GM19043 (cell line): Measurements from ENCODE around the gene TLE5.

Source experiments
- ATAC-seq: cut with Tn5 transposase; IDR thresholded peaks from one replicate; pipeline ENCODE4 v1.9.1; 2021; ENCODE audit warnings: low read depth; ENCODE audit not compliant: unreplicated experiment

Gene TLE5

DNA sequence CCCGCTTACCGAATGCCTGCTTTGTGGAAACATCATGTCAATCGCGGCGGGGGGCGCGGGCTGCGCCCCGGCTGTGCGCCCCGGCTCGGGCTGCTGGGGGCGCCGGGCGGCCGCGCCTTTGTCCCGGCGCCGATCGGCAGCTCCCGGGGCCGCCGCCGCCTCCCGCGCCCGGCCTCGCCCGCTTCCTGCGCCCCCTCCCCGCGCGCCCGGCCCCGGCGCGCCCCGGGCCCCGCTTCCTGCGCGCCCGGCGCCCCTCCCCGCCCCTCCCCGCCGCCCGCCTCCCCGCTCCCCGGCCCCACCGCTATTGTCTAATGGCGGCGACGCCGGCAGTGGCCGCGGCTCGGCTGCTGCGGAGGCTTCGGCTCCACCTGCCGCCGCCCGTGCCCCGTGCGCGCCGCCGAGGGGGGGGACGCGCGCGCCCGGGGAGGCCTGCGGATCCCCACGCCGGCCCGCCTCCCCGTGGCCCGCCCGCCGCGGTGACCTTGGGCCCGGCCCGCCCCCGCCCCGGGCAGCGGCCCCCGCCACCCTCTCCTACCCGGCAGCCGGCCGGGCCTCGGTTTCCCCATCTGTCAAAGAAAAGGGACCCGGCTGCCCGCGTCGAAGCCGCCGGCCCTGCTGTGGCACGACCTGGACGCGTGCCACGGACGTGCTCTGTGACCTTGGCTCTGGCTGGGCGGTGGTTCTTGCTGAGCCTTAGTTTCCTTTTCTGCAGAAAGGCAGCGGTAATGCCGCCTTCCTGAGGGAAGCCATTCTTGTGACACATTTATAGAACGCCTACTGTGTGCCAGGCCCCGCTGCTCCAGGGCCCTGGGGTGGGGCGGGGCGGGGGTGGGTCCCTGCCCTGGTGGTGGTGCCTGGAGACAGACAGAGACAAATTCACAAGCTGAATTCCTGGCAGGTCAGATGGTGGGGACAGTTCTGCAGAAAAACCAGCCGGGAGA, at the start of gene TLE5:
Gene TLE5 (minus strand): TSS at position 331 of the 941 bp plus-strand sequence. CDS start 295 bp downstream, at position 36.
- no peak for ATAC-seq

GRCh38 chr19:3111586-3112247, 49.4 kb upstream of the TLE5 start:
- ATAC-seq: no peak

DNA sequence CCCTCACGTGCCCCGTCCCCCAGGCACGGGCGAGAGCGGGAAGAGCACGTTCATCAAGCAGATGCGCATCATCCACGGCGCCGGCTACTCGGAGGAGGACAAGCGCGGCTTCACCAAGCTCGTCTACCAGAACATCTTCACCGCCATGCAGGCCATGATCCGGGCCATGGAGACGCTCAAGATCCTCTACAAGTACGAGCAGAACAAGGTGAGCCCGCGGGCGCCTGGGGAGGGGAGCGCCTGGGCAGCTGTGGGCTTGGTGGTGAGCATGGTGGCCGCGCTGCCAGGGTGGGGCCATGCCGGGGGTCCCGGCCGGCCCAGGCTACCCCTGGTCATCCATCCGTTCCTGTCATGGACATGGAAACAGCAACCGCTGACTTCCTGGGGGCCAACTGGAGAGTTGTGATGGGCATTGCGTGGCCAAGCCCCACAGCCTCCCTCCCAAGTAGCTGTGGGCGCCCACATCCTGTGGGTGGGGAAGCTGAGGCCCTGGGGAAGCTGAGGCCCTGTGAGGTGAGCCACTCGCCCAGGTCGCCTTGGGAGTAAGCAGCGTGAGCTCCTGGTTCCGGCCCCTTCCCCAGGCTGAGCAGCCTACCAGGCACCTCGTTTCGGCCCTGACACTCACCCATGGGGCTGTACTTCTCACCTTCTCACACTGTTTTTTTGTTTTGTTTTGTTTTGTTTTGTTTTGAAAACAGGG, 48.0 kb upstream of the TLE5 start:
- no peak for ATAC-seq

DNA sequence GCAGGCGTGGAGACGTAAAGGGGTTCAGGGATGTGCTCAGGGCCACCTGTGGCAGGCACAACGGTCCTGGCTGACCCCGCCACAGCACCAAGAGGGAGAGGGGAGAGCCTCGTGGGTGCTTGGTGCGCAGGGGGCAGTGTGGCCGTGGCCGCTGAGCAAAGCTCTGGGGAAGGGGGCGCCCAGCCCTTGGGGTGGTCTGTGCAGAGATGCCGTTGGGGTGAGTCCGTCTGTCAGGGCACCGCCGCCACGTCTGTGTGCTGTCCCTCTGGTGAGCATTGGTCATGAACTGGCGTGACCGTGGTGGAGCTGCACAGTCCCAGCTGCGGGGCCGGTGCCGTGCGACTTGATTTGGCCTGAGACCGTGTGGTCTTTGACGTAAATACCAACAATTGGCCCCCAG, 47.2 kb upstream of the TLE5 start:
- ATAC-seq: no peak

DNA sequence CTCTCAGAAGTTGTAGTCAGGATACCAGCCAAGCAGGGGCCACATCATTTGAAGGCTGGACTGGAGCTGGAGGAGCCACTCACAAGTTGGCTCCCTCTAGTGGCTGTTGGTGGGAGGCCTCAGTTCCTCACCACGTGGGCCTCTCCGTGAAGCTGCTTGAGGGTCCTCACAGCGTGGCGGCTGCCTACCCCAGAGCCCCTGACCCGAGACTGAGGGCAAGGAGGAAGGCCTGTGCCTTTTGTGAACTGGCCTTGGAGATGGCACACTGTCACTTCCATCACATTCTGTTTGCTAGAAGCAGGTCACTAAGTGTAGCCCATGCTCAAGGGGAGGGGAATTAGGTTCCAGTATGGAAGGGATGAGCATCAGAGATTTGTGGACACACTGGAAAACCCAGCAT, 46.5 kb upstream of the TLE5 start:
- no peak for ATAC-seq

GRCh38 chr19:3107658-3108057, 45.4 kb upstream of the TLE5 start:
- ATAC-seq: no peak

DNA sequence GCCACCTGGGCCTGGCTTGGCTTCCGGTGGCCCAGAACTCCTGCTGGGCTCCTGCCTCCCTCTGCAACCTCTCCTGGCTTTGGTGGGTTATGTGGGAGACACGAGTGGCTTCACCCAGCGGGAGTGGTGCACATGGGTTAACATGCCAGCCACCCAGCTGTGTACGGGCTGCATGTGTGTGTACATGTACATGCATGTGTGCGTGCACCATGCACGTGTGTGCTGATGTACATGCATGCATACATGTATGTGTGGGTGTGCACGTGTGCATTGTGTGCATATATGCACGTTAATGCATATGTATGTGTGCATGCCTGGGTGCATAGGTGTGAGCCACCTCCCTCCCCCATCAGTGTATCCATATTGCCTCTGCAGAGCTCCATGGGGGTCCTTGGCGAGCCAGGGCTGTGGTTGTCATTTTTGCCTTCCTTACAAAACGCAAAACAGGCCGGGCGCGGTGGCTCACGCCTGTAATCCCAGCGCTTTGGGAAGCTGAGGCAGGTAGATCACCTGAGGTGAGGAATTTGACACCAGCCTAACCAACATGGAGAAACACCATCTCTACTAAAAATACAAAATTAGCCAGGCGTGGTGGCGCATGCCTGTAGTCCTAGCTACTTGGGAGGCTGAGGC, 44.3 kb upstream of the TLE5 start:
- ATAC-seq: no peak

DNA sequence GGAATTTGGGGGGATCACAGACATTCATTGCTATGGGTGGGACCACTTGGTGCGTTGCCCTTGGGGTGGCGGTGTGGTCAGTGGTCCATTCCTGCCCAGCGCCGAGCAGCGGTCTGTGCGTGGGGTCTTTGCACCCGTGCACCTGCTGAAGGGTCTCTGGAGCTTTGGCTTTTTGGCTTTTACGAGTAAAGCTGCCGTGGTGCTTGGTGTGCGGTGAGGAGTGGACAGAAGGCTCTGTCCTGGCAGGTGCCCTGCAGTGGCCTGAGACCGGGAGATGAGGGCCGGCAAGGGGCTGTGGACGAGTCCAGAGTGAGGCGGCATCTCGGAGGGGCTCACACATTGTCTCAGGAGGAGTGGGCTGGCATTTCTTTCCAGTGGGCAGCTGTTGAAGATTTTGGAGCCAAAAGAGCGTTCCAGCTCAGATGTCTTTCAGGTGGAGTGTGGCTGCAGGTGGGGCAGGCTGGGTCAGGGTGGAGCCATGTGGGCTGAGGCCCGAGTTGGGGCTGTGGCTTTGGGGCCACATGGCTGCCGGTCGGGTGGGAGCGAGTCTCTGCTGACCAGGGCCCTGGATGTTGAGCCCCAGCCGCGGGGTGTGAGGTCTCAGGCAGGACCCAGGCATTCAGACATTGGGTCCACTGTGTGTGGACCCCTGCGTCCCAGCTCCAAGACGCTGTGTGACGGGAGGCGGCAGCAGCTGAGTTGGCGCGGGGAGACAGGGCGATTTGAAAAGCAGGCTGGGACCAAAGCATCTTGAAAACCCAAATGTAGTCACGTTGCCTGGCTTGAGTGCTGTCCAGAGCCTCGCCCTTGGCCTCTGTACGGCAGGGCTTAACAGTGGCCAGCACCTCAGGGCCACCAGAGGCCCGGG, 43.6 kb upstream of the TLE5 start:
- ATAC-seq: no peak

- ATAC-seq: no peak
Measured at GRCh38 chr19:3104708-3104983, 42.4 kb upstream of the TLE5 start.

- ATAC-seq: no peak
Measured at GRCh38 chr19:3102239-3103140, 40.2 kb upstream of the TLE5 start.

- no peak for ATAC-seq
Measured at GRCh38 chr19:3100747-3101730, 38.7 kb upstream of the TLE5 start.

DNA sequence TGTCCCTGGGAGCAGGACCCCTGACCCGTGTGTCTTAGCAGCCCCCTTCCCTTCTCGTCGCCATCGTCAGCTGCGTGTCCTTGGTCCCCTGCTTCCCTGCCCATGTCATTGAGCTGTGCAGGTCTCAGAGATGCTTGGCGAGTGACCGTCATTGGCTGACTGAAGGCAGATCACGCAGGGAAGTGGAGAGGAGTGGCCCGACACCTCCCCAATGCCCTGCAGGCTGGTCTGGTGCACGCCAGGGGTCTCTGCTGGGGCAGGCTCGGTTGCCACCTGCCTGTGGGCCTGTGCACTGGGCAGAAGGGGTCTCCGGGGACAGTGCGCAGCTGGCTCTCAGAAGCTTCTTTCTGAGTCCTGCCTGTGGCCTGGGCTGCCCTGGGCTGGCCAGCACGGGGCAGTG, 38.0 kb upstream of the TLE5 start:
- ATAC-seq: no peak

DNA sequence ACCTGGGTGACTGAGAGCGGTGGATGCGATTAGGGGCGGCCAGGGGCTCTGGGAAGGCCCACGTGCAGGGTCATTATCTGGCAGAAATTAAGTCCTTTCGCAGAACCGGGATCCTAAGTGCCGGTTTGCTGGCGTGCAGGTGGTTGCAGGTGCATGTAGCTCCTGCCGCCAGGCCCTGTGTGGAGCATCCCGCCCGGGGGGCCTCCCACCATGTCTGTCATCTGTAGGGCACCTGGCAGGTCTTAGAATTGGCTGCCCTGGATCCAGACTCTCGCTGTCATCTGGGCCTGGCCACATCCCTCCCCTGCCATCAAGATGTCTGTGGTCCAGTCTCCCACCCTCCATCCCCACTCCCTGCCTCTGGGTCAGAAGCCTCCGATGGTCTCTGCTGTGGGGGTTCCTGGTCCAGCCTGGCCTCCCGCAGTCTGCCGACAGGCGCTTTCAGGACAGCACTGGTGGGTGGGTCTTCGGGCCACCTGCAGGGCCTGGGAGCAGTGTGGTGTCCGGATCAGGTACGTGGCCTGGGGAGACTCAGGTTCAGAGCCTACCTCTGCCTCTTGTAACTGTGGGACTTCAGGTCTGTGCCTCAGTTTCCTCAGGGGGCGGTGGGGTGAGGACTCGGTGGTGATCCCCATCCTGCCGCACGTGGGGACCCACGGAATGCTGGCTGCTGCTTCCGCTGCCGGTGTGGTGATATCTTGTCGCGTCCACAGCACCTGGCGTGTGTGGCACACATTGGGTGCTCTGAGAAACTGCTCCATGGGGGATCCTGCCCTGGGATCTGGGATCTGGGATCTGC, 37.3 kb upstream of the TLE5 start:
- ATAC-seq: no peak

- ATAC-seq: no peak
Measured at GRCh38 chr19:3098515-3099346, 36.4 kb upstream of the TLE5 start.

DNA sequence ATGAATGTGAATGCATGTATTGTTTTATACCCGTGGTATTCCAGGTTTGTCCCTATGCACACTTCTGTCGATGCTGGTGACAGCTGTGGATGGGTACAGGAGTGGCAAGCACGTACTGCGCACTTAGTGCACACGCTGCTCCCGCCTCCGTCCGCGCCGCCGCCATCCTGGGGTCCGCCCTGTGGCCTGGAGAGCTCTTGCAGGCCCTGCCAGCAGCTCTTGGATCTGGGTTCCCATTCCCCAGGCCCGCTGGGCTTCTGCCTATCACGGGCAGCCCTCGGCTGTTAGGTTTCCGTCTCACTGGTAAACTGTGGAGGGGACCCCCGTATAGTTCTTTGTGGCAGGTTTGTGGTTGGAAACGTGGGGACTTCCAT, 35.8 kb upstream of the TLE5 start:
- ATAC-seq: no peak

GRCh38 chr19:3097442-3097871, 35.2 kb upstream of the TLE5 start:
- ATAC-seq: no peak
